ENCODE measurements around the gene COQ8B. TPM values are rescaled to one million over a fixed set of nuclear protein-coding genes. Genes with fewer than 3 reads are reported as not detected.

Gene COQ8B
- total RNA-seq, 2 donors from 2014 or later: 29.8 to 31.3 TPM

DNA sequence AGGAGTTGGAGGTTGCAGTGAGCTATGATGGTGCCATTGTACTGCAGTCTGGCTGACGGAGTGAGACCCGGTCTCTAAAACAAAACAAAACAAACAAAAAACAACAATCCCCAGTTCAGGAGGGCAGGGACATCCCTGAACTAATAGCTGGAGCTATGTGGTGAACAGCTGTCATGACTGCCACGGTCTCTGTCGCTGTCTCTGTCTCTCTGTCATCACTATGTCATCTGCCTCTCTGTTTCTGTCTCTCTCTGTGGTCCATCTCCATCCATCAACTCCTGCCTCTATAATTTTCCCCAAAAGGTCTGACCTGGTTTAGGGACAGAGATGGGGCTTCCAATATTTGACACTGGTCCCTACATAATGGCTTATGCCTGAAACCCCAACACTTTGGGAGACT lies 7.6 kb upstream of the COQ8B start:
- ATAC-seq (no peak), DNase-seq (no peak)
- WGBS, 2 donors: 95 to 97% methylated on average over 4 of the region's 4 CpGs
- Histone ChIP-seq H3K36me3 (replicated peaks in 1 of 2; ENCODE audit: insufficient read depth in 1 of 2, low read depth in 2 of 2) (peaks cover 0 to 18% of the 10 kb centered on the region in 2 donors), H3K4me3 (no peak overlapping the region), H3K27me3 (no peaks in the 10 kb centered on the region), H3K9me3 (no peaks in the 10 kb centered on the region), H3K4me1 (peaks cover 34% of the 10 kb centered on the region), H3K27ac (no peak overlapping the region)
- intact Hi-C loops (cut with DNase I): no loop called here
- no peak for TF ChIP-seq POLR2A (IDR thresholded peaks at IDR 0.05)
- TF ChIP-seq, protein P1, sequence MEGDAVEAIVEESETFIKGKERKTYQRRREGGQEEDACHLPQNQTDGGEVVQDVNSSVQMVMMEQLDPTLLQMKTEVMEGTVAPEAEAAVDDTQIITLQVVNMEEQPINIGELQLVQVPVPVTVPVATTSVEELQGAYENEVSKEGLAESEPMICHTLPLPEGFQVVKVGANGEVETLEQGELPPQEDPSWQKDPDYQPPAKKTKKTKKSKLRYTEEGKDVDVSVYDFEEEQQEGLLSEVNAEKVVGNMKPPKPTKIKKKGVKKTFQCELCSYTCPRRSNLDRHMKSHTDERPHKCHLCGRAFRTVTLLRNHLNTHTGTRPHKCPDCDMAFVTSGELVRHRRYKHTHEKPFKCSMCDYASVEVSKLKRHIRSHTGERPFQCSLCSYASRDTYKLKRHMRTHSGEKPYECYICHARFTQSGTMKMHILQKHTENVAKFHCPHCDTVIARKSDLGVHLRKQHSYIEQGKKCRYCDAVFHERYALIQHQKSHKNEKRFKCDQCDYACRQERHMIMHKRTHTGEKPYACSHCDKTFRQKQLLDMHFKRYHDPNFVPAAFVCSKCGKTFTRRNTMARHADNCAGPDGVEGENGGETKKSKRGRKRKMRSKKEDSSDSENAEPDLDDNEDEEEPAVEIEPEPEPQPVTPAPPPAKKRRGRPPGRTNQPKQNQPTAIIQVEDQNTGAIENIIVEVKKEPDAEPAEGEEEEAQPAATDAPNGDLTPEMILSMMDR (IDR thresholded peaks at IDR 0.05): no peak

DNA sequence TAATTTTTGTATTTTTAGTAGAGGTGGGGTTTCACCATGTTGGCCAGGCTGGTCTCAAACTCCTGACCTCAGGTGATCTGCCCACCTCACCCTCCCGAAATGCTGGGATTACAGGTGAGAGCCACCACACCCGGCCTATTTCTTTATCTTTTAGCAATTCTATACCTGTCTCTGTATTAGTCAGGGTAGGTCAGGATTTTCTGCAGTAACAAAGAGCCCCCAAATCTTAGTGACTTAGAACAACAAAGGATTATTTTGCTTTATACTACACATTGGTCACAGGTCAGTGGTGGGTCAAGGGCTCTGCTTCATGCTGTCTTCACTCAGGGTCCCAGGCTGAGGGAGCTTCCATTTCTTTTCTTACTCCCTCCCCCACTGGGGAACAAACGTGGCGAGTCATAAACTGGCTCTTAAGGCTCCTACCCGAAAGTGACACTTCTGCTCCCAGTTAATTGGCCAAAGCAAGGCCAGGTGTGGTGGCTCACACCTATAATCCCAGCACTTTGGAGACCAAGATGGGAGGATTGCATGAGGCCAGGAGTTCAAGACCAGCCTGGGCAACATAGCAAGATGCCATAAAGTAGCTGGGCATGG lies 7.1 kb upstream of the COQ8B start:
- no peak overlapping the region for H3K4me3 ChIP-seq
- intact Hi-C loops (cut with DNase I): no loop called here
- H3K4me1 ChIP-seq: peaks cover 34% of the 10 kb centered on the region
- no peak overlapping the region for H3K27ac ChIP-seq
- H3K36me3 ChIP-seq (replicated peaks in 1 of 2; ENCODE audit: insufficient read depth in 1 of 2, low read depth in 2 of 2): peaks cover 0 to 14% of the 10 kb centered on the region in 2 donors
- H3K27me3 ChIP-seq: no peaks in the 10 kb centered on the region
- 92 to 95% methylated on average over 5 of the region's 5 CpGs for WGBS, 2 donors
- DNase-seq (no peak), ATAC-seq (no peak)
- TF ChIP-seq POLR2A (IDR thresholded peaks at IDR 0.05): no peak
- TF ChIP-seq, protein P1 (IDR thresholded peaks at IDR 0.05): no peak
- no peaks in the 10 kb centered on the region for H3K9me3 ChIP-seq

DNA sequence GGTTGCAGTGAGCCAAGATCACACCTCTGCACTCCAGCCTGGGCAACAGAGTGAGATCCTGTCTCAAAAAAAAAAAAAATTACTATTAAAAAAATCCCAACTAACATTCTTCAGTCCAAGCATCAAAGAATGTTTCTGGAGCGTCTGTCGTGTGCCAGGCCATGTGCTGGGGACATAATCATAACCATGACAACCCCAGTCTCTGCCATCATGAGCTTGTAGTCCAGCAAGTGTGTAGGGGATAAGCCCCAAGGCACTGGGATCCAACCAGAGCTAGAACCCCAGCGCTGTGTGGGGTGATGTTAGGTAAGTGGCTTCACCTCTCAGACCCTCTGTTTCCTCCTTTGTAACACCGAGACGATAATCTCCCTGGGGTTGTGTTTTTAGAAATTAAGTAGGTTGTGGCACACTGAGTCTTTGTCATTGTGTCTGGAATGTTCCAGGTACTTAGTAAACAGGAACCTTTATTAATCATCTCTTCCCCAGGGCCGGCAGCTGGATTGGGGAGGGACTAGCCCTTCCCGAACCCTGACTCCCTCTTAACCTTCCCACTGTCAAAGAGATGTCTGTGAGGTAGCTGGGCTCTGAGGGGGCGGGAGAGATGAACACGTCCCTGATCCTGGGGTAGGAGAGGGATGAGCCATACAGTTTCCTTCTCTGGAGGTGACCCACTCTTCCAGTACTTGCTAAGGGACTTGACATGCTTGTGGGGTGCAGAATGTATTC lies 5.4 kb upstream of the COQ8B start:
- intact Hi-C loops (cut with DNase I): no loop called here
- peak overlapping the region in 3 of 4 donors; percentile 24 to 99 (median 98) for H3K27ac ChIP-seq
- no peaks in the 10 kb centered on the region for H3K27me3 ChIP-seq
- H3K36me3 ChIP-seq (replicated peaks in 1 of 2; ENCODE audit: insufficient read depth in 1 of 2, low read depth in 2 of 2): peaks cover 0 to 11% of the 10 kb centered on the region in 2 donors
- DNase-seq (peak in 1 of 4 donors; percentile 29), ATAC-seq (no peak)
- no peak overlapping the region for H3K4me3 ChIP-seq
- no peak for TF ChIP-seq POLR2A (IDR thresholded peaks at IDR 0.05)
- TF ChIP-seq, protein P1 (IDR thresholded peaks at IDR 0.05): no peak
- no peaks in the 10 kb centered on the region for H3K9me3 ChIP-seq
- 49 to 69% methylated on average over 9 of the region's 9 CpGs for WGBS, 2 donors
- peaks cover 34% of the 10 kb centered on the region for H3K4me1 ChIP-seq

- H3K27ac ChIP-seq: peak overlapping the region in 3 of 4 donors; percentile 98 to 99 (median 99)
- no peak for DNase-seq
- 83 to 95% methylated on average over 6 of the region's 6 CpGs for WGBS, 2 donors
- H3K9me3 ChIP-seq: no peaks in the 10 kb centered on the region
- H3K36me3 ChIP-seq (replicated peaks in 1 of 2; ENCODE audit: insufficient read depth in 1 of 2, low read depth in 2 of 2): peaks cover 0 to 5% of the 10 kb centered on the region in 2 donors
- no peaks in the 10 kb centered on the region for H3K27me3 ChIP-seq
- intact Hi-C loops (cut with DNase I): no loop called here
- H3K4me1 ChIP-seq: peaks cover 38% of the 10 kb centered on the region
- no peak for ATAC-seq
- H3K4me3 ChIP-seq: no peak overlapping the region
- TF ChIP-seq, protein P1 (IDR thresholded peaks at IDR 0.05): no peak
- no peak for TF ChIP-seq POLR2A (IDR thresholded peaks at IDR 0.05)
Measured at GRCh38 chr19:40721140-40721486, 4.4 kb upstream of the COQ8B start.
